K562 (cell line): Measurements from ENCODE around the gene ZNF618. TPM values are rescaled to one million over a fixed set of nuclear protein-coding genes. Genes with fewer than 3 reads are reported as not detected.

Experiments used
- ATAC-seq: fragments of 200-7000 bp; cut with Tn5 transposase; 3 replicates; pipeline ENCODE4 v1.9.1; 2020; ENCODE audit warnings: moderate library complexity
- BruUV-seq: library from RNA; stranded (reverse); fragments of 400-500 nt; replicated peaks from 2 replicates; lab custom pipeline; 2021; lab: Mats Ljungman, UMichigan
- CTCF ChIA-PET: fragments of 300-600 bp; formaldehyde crosslinking; extraction: SDS; loops from one replicate; lab custom pipeline; 2021; ENCODE audit warnings: low intra/inter-chr PET ratio; lab: Yijun Ruan, JAX
- POLR2A ChIA-PET: fragments of 300-600, 350-650 bp; sonication (Branson Sonifier 250); formaldehyde crosslinking; extraction: SDS; loops from one replicate; lab custom pipeline; 2021; ENCODE audit warnings: antibody characterized with exemption, inconsistent platforms; lab: Yijun Ruan, JAX
- DNase-seq, 4 experiments: peaks; one replicate each; pipeline versions ENCODE4 v3.0.0 to v3.0.0-alpha.2; 2011 to 2018; ENCODE audit warnings: low spot score in 3 of 4, mixed read lengths in 3 of 4; ENCODE audit errors: extremely low read depth in 1 of 4
- FAIRE-seq: peaks from 2 replicates; lab custom pipeline; 2011; peaks lifted over from hg19 to GRCh38; lab: Jason Lieb, UNC
- H2AFZ ChIP-seq: 2 replicates; pipeline ENCODE4 v1.6.0; 2011; ENCODE audit warnings: low read depth, low read length, control low read depth, inconsistent platforms
- H3K27ac ChIP-seq: fragments of 200-600 bp; 3 replicates; pipeline ENCODE4 v1.8.0; 2011; ENCODE audit warnings: low read depth, mild to moderate bottlenecking, control low read depth, inconsistent platforms, low read length, moderate library complexity, mixed read lengths; ENCODE audit errors: extremely low read depth
- H3K27me3 ChIP-seq, 2 experiments: fragments of 300-600 bp in 1 of 2; 2 replicates in 1 of 2; 3 replicates in 1 of 2; pipeline versions ENCODE4 v1.6.0 to v1.8.0; 2011; ENCODE audit warnings: inconsistent platforms in 2 of 2, low read length in 2 of 2, mild to moderate bottlenecking in 1 of 2, mixed read lengths in 1 of 2, moderate library complexity in 1 of 2; ENCODE audit not compliant: control insufficient read depth in 2 of 2, insufficient read depth in 2 of 2
- H3K36me3 ChIP-seq: fragments of 300-600 bp; 3 replicates; pipeline ENCODE4 v1.8.0; 2011; ENCODE audit warnings: mild to moderate bottlenecking, low read length, inconsistent platforms; ENCODE audit not compliant: control insufficient read depth, insufficient read depth
- H3K4me1 ChIP-seq, 2 experiments: fragments of 200-600 bp in 1 of 2; replicated peaks in 1 of 2; 2 replicates in 1 of 2; 3 replicates in 1 of 2; pipeline versions ENCODE4 v1.5.1 to v1.8.0; 2011; ENCODE audit warnings: inconsistent platforms in 2 of 2, low read length in 2 of 2, mild to moderate bottlenecking in 1 of 2, mixed read lengths in 1 of 2, moderate library complexity in 1 of 2; ENCODE audit not compliant: control insufficient read depth in 2 of 2, insufficient read depth in 2 of 2
- H3K4me2 ChIP-seq: 2 replicates; pipeline ENCODE4 v1.6.1; 2011; ENCODE audit warnings: low read length, control low read depth, inconsistent platforms, mixed read lengths; ENCODE audit not compliant: insufficient read depth
- H3K4me3 ChIP-seq: fragments of 200-600 bp; sonication (generic), shearing (Covaris generic); 2 replicates; pipeline ENCODE4 v1.5.1; 2016; ENCODE audit warnings: control low read depth, inconsistent platforms
- H3K79me2 ChIP-seq: fragments of 200-600 bp; 3 replicates; pipeline ENCODE4 v1.8.0; 2011; ENCODE audit warnings: low read length, inconsistent platforms; ENCODE audit not compliant: control insufficient read depth, insufficient read depth
- H3K9ac ChIP-seq, 2 experiments: 2 replicates each; pipeline versions ENCODE4 v1.6.0 to v1.6.1; 2011; ENCODE audit warnings: low read depth in 2 of 2, low read length in 2 of 2, control low read depth in 1 of 2, inconsistent platforms in 1 of 2, mild to moderate bottlenecking in 1 of 2, mixed read lengths in 1 of 2; ENCODE audit not compliant: insufficient read depth in 1 of 2
- H3K9me1 ChIP-seq: one replicate; pipeline ENCODE4 v1.6.0; 2011; ENCODE audit warnings: inconsistent platforms, mild to moderate bottlenecking, low read length, moderate library complexity; ENCODE audit not compliant: control insufficient read depth, insufficient read depth
- H3K9me3 ChIP-seq: replicated peaks from 2 replicates; pipeline ENCODE4 v1.5.1; 2011; ENCODE audit warnings: low read depth, low read length, inconsistent platforms; ENCODE audit not compliant: control insufficient read depth, insufficient read depth
- H4K20me1 ChIP-seq: replicated peaks from 2 replicates; pipeline ENCODE4 v1.6.1; 2011; ENCODE audit warnings: low read length, inconsistent platforms, mixed read lengths; ENCODE audit not compliant: control insufficient read depth, insufficient read depth
- CREBBP ChIP-seq: IDR thresholded peaks from one replicate; pipeline ENCODE4 v1.6.1; 2012; ENCODE audit warnings: low read depth, mild to moderate bottlenecking, control low read depth, inconsistent platforms, low read length
- KDM5B ChIP-seq: fragments of 200-600 bp; sonication (generic); IDR thresholded peaks from 2 replicates; pipeline ENCODE4 v1.6.1; 2012; ENCODE audit warnings: low read depth, mild to moderate bottlenecking, moderate library complexity, low read length, control low read depth, inconsistent platforms; ENCODE audit not compliant: insufficient replicate concordance
- NCOA4 ChIP-seq: fragments of 450-650 bp; IDR thresholded peaks from 2 replicates; pipeline ENCODE4 v1.6.1; 2018; ENCODE audit warnings: mild to moderate bottlenecking; ENCODE audit not compliant: partially characterized antibody
- PML ChIP-seq: IDR thresholded peaks from 2 replicates; pipeline ENCODE4 v1.6.1; 2012; ENCODE audit warnings: low read length, inconsistent platforms
- POLR2A ChIP-seq: fragments of 450-650 bp; conservative IDR thresholded peaks from 2 replicates; pipeline ENCODE4 v1.6.1; 2016
- RBM17 ChIP-seq: fragments of 200-400 bp; formaldehyde crosslinking; IDR thresholded peaks from 2 replicates; pipeline ENCODE4 v1.6.1; 2017; ENCODE audit warnings: low read depth, mild to moderate bottlenecking, low read length, borderline replicate concordance
- TAF9B ChIP-seq: fragments of 450-650 bp; IDR thresholded peaks from 2 replicates; pipeline ENCODE4 v1.6.1; 2018; ENCODE audit warnings: mild to moderate bottlenecking; ENCODE audit not compliant: partially characterized antibody
- ZNF121 ChIP-seq: sonication (generic); formaldehyde crosslinking; conservative IDR thresholded peaks from 2 replicates; pipeline ENCODE4 v1.8.0; 2022; ENCODE audit warnings: missing genetic modification reagents
- ZNF354B ChIP-seq: fragments of 250-450 bp; sonication (Bioruptor Pico); IDR thresholded peaks from 2 replicates; pipeline ENCODE4 v1.4.0; 2020
- ZNF644 ChIP-seq: fragments of 200-800 bp; sonication (Bioruptor generic); IDR thresholded peaks from 2 replicates; pipeline ENCODE4 v1.6.1; 2016; ENCODE audit warnings: low read depth, missing genetic modification characterization, missing compliant biosample characterization
- ZNF696 ChIP-seq: fragments of 250-450 bp; sonication (Bioruptor Pico); conservative IDR thresholded peaks from 2 replicates; pipeline ENCODE4 v1.4.0; 2020; ENCODE audit warnings: mild to moderate bottlenecking, moderate library complexity
- ZNF699 ChIP-seq: fragments of 250-450 bp; sonication (Bioruptor Pico); IDR thresholded peaks from 2 replicates; pipeline ENCODE4 v1.8.0; 2021; ENCODE audit warnings: mild to moderate bottlenecking, moderate library complexity; ENCODE audit not compliant: insufficient replicate concordance
- ZNF764 ChIP-seq: fragments of 250-450 bp; sonication (Bioruptor Pico); IDR thresholded peaks from 2 replicates; pipeline ENCODE4 v1.4.0; 2020; ENCODE audit warnings: low read depth, mild to moderate bottlenecking, moderate library complexity
- WGBS: fragments of 100-300 bp; shearing (Covaris generic); methylation state at CpG from one replicate; pipeline ENCODE4 v1.1.6; 2016; ENCODE audit warnings: low coverage, mixed read lengths; ENCODE audit not compliant: insufficient coverage; ENCODE audit errors: missing lambda C conversion rate; 5-methylcytosine and 5-hydroxymethylcytosine counted together
- in situ Hi-C: fragments of 300-500 bp; cut with MboI; formaldehyde crosslinking; loops from 4 replicates; pipeline ENCODE4 v1.15.0; 2018; ENCODE audit warnings: inconsistent platforms, mixed read lengths
- intact Hi-C: fragments of 100-400 bp; cut with micrococcal nuclease; formaldehyde crosslinking; loops from 2 replicates; pipeline ENCODE4 v1.14.2; 2022
- polyA plus RNA-seq, 8 experiments: library from polyadenylated mRNA; depleted of rRNA in 4 of 8; stranded (reverse) in 5 of 8; unstranded in 3 of 8; fragments of >200 nt; fragmentation: Nextera tagmentation in 2 of 8; fragmentation: Illumina TruSeq in 1 of 8; extraction: Ambion mirVana in 2 of 8; extraction: Trizol in 1 of 8; gene quantifications; 2 replicates each; pipeline versions ENCODE4 v1.2.1 to v1.2.3, GENCODE V29; 2011 to 2014; ENCODE audit warnings: inconsistent platforms in 1 of 8, missing spikeins in 1 of 8
- total RNA-seq, 7 experiments: library from RNA; depleted of rRNA in 6 of 7; stranded (reverse); fragments of >200 nt in 6 of 7; fragmentation: Illumina TruSeq in 2 of 7; extraction: Trizol in 2 of 7; gene quantifications; 2 replicates each; pipeline versions ENCODE4 v1.2.1 to v1.2.3, GENCODE V29; 2011 to 2021; ENCODE audit warnings: low replicate concordance in 1 of 7
- TF ChIP-seq, protein P1 (sequence below): sonication (generic); formaldehyde crosslinking; IDR thresholded peaks from 2 replicates; pipeline ENCODE4 v1.8.1; 2022; ENCODE audit warnings: missing genetic modification reagents
- TF ChIP-seq, protein P2 (sequence below): fragments of 250-450 bp; sonication (Bioruptor Pico); IDR thresholded peaks from 2 replicates; pipeline ENCODE4 v1.4.0; 2020; ENCODE audit warnings: mild to moderate bottlenecking
- TF ChIP-seq, protein P3 (sequence below), 2 experiments: fragments of 450-650 bp in 1 of 2; IDR thresholded peaks; 2 replicates each; pipeline ENCODE4 v1.6.1; 2011 to 2017; ENCODE audit warnings: low read depth in 2 of 2, antibody characterized with exemption in 1 of 2, borderline replicate concordance in 1 of 2, low read length in 1 of 2, mild to moderate bottlenecking in 1 of 2, mixed read lengths in 1 of 2; ENCODE audit not compliant: control insufficient read depth in 1 of 2

ZNF618 gene
- total and polyA plus RNA-seq, 9 of the 15 experiments (the other 6 are each of a cell fraction or from before 2014, with no cell fraction given): 0.08 to 13.7 (median 3.4) TPM

DNA sequence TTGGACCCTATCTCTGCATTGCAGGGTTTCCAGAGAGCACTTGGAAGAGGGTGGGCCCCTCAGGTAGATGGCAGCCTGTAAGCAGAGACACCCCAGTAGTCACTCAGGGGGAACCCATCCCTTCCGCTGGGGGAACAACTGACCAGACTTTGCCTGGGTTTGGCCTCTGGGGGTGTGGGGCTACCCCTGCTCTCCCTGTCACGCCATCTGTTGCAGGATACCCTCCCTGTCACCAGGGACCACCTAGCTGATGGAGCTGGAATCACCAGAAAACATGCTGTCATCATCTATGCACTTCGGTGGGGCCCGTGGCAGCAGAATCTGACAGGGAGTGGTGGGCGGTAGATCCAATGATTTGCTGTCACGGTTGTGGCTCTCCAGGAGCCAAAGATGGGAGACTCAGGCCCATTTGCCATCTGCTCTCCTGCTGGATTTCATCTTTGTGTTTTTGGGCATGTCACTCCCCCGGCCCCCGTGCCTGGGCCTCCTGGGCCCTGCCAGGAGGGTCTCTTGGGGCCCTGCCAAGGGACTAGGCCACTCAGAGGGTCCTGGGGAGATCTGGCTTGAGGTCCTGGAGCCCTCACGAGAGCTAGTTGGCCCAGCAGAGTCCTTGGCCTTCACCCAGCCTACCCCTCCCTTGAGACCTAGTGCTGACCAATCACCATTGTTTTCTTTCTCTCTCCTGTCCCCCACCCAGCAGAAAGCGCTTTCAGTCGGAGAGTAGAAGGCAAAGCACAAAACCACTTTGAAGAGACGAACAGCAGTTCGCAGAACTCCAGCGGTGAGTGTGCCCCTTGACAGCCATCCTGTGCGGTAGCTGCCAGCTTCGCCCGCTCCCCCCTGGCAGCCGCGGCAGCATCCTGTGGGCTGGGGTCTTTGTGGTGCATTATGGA is 156.1 kb downstream of the ZNF618 start:
- Histone ChIP-seq H3K4me1 (peaks cover 0 to 3% of the 10 kb centered on the region in 2 experiments; a peak in 2 of 5 replicates), H3K27ac (no peak overlapping the region), H3K9me1 (peaks cover 7% of the 10 kb centered on the region), H3K4me2 (no peak overlapping the region), H3K9me3 (no peaks in the 10 kb centered on the region), H3K4me3 (no peak overlapping the region), H4K20me1 (peaks cover 3% of the 10 kb centered on the region; the same call in 1 of the 2 replicates), H3K9ac (no peak overlapping the region), H2AFZ (no peak overlapping the region), H3K36me3 (peaks cover 4% of the 10 kb centered on the region; the same call in 1 of the 3 replicates), H3K27me3 (no peaks in the 10 kb centered on the region), H3K79me2 (no peaks in the 10 kb centered on the region)
- DNase-seq (no peak), FAIRE-seq (no peak), ATAC-seq (no peak)
- WGBS: 66% methylated on average over 17 of the region's 19 CpGs
- POLR2A ChIA-PET: no interaction called here
- intact Hi-C loops (loop anchor here (5.0 kb wide), 2 partner anchors 225 to 295 kb away; no protein-coding TSS in a partner anchor), in situ Hi-C loops (no loop called here)
- CTCF ChIA-PET: interaction anchor here (0.7 to 1.7 kb wide), 2 partner anchors 13 to 350 kb away, joined by 5 read pairs; no protein-coding TSS in a partner anchor
- BruUV-seq: no TSS peak
- TF ChIP-seq PML (no peak), KDM5B (no peak), ZNF699 (CRISPR knock-in tag) (no peak), RBM17 (no peak), TAF9B (no peak), ZNF644 (no peak), POLR2A (no peak), ZNF696 (CRISPR knock-in tag) (no peak), ZNF354B (CRISPR knock-in tag) (no peak), NCOA4 (no peak), CREBBP (no peak), ZNF764 (no peak), ZNF121 (CRISPR knock-in tag) (no peak)
- TF ChIP-seq, protein P1, sequence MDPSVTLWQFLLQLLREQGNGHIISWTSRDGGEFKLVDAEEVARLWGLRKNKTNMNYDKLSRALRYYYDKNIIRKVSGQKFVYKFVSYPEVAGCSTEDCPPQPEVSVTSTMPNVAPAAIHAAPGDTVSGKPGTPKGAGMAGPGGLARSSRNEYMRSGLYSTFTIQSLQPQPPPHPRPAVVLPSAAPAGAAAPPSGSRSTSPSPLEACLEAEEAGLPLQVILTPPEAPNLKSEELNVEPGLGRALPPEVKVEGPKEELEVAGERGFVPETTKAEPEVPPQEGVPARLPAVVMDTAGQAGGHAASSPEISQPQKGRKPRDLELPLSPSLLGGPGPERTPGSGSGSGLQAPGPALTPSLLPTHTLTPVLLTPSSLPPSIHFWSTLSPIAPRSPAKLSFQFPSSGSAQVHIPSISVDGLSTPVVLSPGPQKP (CRISPR knock-in tag): no peak
- TF ChIP-seq, protein P2, sequence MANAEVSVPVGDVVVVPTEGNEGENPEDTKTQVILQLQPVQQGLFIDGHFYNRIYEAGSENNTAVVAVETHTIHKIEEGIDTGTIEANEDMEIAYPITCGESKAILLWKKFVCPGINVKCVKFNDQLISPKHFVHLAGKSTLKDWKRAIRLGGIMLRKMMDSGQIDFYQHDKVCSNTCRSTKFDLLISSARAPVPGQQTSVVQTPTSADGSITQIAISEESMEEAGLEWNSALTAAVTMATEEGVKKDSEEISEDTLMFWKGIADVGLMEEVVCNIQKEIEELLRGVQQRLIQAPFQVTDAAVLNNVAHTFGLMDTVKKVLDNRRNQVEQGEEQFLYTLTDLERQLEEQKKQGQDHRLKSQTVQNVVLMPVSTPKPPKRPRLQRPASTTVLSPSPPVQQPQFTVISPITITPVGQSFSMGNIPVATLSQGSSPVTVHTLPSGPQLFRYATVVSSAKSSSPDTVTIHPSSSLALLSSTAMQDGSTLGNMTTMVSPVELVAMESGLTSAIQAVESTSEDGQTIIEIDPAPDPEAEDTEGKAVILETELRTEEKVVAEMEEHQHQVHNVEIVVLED (CRISPR knock-in tag): no peak
- TF ChIP-seq, protein P3, sequence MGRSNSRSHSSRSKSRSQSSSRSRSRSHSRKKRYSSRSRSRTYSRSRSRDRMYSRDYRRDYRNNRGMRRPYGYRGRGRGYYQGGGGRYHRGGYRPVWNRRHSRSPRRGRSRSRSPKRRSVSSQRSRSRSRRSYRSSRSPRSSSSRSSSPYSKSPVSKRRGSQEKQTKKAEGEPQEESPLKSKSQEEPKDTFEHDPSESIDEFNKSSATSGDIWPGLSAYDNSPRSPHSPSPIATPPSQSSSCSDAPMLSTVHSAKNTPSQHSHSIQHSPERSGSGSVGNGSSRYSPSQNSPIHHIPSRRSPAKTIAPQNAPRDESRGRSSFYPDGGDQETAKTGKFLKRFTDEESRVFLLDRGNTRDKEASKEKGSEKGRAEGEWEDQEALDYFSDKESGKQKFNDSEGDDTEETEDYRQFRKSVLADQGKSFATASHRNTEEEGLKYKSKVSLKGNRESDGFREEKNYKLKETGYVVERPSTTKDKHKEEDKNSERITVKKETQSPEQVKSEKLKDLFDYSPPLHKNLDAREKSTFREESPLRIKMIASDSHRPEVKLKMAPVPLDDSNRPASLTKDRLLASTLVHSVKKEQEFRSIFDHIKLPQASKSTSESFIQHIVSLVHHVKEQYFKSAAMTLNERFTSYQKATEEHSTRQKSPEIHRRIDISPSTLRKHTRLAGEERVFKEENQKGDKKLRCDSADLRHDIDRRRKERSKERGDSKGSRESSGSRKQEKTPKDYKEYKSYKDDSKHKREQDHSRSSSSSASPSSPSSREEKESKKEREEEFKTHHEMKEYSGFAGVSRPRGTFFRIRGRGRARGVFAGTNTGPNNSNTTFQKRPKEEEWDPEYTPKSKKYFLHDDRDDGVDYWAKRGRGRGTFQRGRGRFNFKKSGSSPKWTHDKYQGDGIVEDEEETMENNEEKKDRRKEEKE (IDR thresholded peaks at IDR 0.05; ENCODE audit: borderline replicate concordance in 1 of 2, control insufficient read depth in 1 of 2, low read depth in 2 of 2, low read length in 1 of 2): no peak
